Ascending aorta (tissue), 2 donors: ENCODE measurements around the gene IVD. TPM values are rescaled to one million over a fixed set of nuclear protein-coding genes. Genes with fewer than 3 reads are reported as not detected.

Experiments
- DNase-seq, 2 donors: peaks; one replicate each; pipeline ENCODE4 v3.0.0-alpha.2; 2019; ENCODE audit warnings: low spot score in 2 of 2
- H3K27ac ChIP-seq, 2 donors: fragments of 200-600 bp; sonication (generic); one replicate each; pipeline ENCODE4 v1.5.1; 2016 to 2017; ENCODE audit warnings: mild to moderate bottlenecking in 1 of 2
- H3K27me3 ChIP-seq: fragments of 200-600 bp; sonication (generic); one replicate; pipeline ENCODE4 v1.5.1; 2017
- H3K36me3 ChIP-seq, 2 donors: fragments of 200-600 bp; sonication (generic); one replicate each; pipeline ENCODE4 v1.5.1; 2016
- H3K4me1 ChIP-seq, 2 donors: fragments of 200-600 bp; sonication (generic); one replicate each; pipeline ENCODE4 v1.5.1; 2016 to 2017; ENCODE audit warnings: mild to moderate bottlenecking in 1 of 2
- H3K4me3 ChIP-seq, 2 donors: fragments of 200-600 bp; sonication (generic); one replicate each; pipeline ENCODE4 v1.5.1; 2016 to 2017; ENCODE audit warnings: mild to moderate bottlenecking in 1 of 2
- H3K9me3 ChIP-seq, 2 donors: fragments of 200-600 bp; sonication (generic); one replicate each; pipeline ENCODE4 v1.5.1; 2016
- intact Hi-C: fragments of 100-400 bp; cut with DNase I; formaldehyde crosslinking; loops from one replicate; pipeline ENCODE4 v1.15.1; 2023
- total RNA-seq: library from RNA; depleted of rRNA; stranded (reverse); fragments of >200 nt; gene quantifications from one replicate; pipeline ENCODE4 v1.1.0, GENCODE V29; 2016
- TF ChIP-seq, protein P1 (sequence below), 3 experiments: fragments of 200-600 bp in 2 of 3; fragments of 450-650 bp in 1 of 3; sonication (generic) in 2 of 3; IDR thresholded peaks; one replicate each; pipeline ENCODE4 v1.5.1; 2016 to 2019; ENCODE audit warnings: antibody characterized with exemption in 3 of 3, mild to moderate bottlenecking in 1 of 3, moderate library complexity in 1 of 3

The IVD gene
- total RNA-seq, 1 donor from 2014 or later = 39.5 TPM

- H3K27ac ChIP-seq = no peak overlapping the region
- H3K9me3 ChIP-seq = no peaks in the 10 kb centered on the region
- no peak for DNase-seq
- intact Hi-C loops = loop anchor here (5.0 to 10.0 kb wide), 3 partner anchors 42 to 305 kb away; partner anchors contain the start of genes BMF and CCDC9B
- no peaks in the 10 kb centered on the region for H3K27me3 ChIP-seq
- peaks cover 26 to 44% of the 10 kb centered on the region in 2 donors for H3K36me3 ChIP-seq
- H3K4me3 ChIP-seq = no peak overlapping the region
- TF ChIP-seq, protein P1, sequence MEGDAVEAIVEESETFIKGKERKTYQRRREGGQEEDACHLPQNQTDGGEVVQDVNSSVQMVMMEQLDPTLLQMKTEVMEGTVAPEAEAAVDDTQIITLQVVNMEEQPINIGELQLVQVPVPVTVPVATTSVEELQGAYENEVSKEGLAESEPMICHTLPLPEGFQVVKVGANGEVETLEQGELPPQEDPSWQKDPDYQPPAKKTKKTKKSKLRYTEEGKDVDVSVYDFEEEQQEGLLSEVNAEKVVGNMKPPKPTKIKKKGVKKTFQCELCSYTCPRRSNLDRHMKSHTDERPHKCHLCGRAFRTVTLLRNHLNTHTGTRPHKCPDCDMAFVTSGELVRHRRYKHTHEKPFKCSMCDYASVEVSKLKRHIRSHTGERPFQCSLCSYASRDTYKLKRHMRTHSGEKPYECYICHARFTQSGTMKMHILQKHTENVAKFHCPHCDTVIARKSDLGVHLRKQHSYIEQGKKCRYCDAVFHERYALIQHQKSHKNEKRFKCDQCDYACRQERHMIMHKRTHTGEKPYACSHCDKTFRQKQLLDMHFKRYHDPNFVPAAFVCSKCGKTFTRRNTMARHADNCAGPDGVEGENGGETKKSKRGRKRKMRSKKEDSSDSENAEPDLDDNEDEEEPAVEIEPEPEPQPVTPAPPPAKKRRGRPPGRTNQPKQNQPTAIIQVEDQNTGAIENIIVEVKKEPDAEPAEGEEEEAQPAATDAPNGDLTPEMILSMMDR (IDR thresholded peaks at IDR 0.05) = no peak
- H3K4me1 ChIP-seq = peaks cover 15 to 17% of the 10 kb centered on the region in 2 donors
These were observed 3.8 kb downstream of the IVD start for GRCh38 chr15:40409366-40409765.

- intact Hi-C loops = no loop called here
- peaks cover 8 to 10% of the 10 kb centered on the region in 2 donors for H3K4me1 ChIP-seq
- H3K27me3 ChIP-seq = no peaks in the 10 kb centered on the region
- no peak for DNase-seq
- no peak overlapping the region for H3K27ac ChIP-seq
- H3K36me3 ChIP-seq = peaks cover 37 to 55% of the 10 kb centered on the region in 2 donors
- no peaks in the 10 kb centered on the region for H3K9me3 ChIP-seq
- TF ChIP-seq, protein P1 (IDR thresholded peaks at IDR 0.05) = no peak
- no peak overlapping the region for H3K4me3 ChIP-seq
These were observed 4.9 kb downstream of the IVD start for GRCh38 chr15:40410476-40410875.

GRCh38 chr15:40412095-40412759 is 6.6 kb downstream of the IVD start:
- intact Hi-C loops = no loop called here

GRCh38 chr15:40413036-40413435 is 7.4 kb downstream of the IVD start:
- DNase-seq = no peak
- no peaks in the 10 kb centered on the region for H3K27me3 ChIP-seq
- TF ChIP-seq, protein P1 (IDR thresholded peaks at IDR 0.05) = no peak
- no peak overlapping the region for H3K27ac ChIP-seq
- peaks cover 48 to 71% of the 10 kb centered on the region in 2 donors for H3K36me3 ChIP-seq
- no peaks in the 10 kb centered on the region for H3K4me1 ChIP-seq
- H3K9me3 ChIP-seq = no peaks in the 10 kb centered on the region
- no peak overlapping the region for H3K4me3 ChIP-seq
- intact Hi-C loops = no loop called here

More at GRCh38 chr15:40412095-40412759, 6.6 kb downstream of the IVD start:
- DNase-seq = no peak
- Histone ChIP-seq H3K27me3 (no peaks in the 10 kb centered on the region), H3K27ac (no peak overlapping the region), H3K4me3 (no peak overlapping the region), H3K36me3 (peaks cover 48 to 68% of the 10 kb centered on the region in 2 donors), H3K4me1 (no peaks in the 10 kb centered on the region), H3K9me3 (no peaks in the 10 kb centered on the region)
- TF ChIP-seq, protein P1 (IDR thresholded peaks at IDR 0.05) = no peak

GRCh38 chr15:40414816-40415215 is 9.2 kb downstream of the IVD start:
- Histone ChIP-seq H3K4me3 (no peak overlapping the region), H3K36me3 (peaks cover 55 to 77% of the 10 kb centered on the region in 2 donors), H3K9me3 (no peaks in the 10 kb centered on the region), H3K27ac (no peak overlapping the region), H3K4me1 (no peaks in the 10 kb centered on the region), H3K27me3 (no peaks in the 10 kb centered on the region)
- intact Hi-C loops = no loop called here
- TF ChIP-seq, protein P1 (IDR thresholded peaks at IDR 0.05) = no peak
- DNase-seq = no peak
